GM21381 (cell line): ENCODE data around the gene GRPR.

Experiments used
- ATAC-seq: cut with Tn5 transposase; IDR thresholded peaks from one replicate; pipeline ENCODE4 v1.9.1; 2021; ENCODE audit warnings: mild to moderate bottlenecking, moderate library complexity; ENCODE audit not compliant: unreplicated experiment

The GRPR gene

GRCh38 chrX:16123222-16123786 is at the start of gene GRPR:
Gene GRPR, plus strand, starts transcription at chrX:16123565. Its CDS starts 389 bp downstream, at chrX:16123954.
- ATAC-seq = peak; percentile 52

- ATAC-seq = no peak
These were observed 48.3 kb upstream of the GRPR start for GRCh38 chrX:16075087-16075486.

GRCh38 chrX:16076834-16077233 is 46.5 kb upstream of the GRPR start:
- ATAC-seq = no peak

DNA sequence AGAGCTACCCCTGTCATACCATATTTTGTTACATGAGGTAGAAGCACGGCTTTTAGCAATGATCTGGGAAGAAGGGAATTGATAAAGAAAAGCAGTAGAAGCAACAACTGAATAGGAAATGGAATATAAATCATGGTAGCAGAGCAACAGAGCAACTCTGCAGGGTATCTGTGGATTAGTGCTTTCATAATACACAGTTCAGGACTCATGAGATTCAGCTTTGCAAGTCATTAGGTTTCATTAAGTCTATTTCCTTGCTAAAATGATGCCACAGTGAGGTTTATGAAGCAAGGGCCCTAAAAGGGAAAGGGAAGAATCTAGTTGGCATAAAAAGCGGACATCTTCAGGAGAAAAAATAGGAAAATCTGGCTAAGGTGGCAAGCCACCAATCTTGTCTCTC is 45.6 kb upstream of the GRPR start:
- ATAC-seq = no peak

- ATAC-seq = no peak
These were observed 42.0 kb upstream of the GRPR start for GRCh38 chrX:16081357-16081756.

DNA sequence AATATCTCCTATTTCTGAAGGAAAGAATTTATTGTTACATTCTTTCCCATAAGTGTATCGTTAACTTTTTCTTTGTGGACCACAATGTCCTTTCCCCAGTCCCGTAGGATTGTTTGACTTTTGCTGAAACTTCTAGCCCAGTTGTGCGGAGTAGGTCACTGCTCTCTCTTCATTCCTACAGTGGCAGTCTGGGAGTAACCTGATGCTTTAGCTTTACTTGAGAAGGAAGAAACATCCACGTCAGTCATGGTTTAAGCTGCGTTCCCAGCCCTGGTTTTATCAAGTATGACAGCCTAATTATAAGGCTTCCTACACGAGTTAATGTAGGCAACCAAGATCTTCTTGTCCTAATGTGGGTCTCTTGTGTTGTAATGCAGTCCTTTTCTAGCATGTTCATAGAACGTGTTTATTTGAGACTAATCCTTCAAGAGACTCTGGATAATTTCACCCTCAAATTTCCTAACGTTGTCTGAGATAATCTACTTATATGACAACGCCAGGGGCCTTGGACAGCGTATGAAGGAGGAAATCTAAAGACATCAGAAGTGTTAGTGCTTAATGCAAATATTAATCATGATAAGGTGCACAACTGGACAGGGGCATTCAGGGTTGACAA is 40.8 kb upstream of the GRPR start:
- ATAC-seq = no peak

DNA sequence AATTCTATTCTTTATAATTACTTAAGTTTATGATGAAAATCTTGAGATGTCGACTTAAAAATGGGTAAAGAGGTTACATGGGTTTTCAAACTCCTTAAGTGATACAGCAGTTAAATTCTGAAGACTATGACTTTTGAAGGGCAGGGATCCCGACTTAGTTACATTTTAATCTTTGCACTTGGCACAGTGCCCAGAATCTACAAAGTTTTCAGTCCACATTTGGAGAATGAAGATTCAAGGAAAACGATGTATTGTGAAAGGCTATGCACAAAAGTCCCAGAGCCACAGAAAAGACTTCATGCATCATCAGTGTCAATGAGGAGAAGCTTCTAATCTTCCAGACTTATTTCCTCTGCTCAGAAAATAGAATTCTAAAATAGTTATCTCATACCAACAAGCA is 36.3 kb upstream of the GRPR start:
- no peak for ATAC-seq

- ATAC-seq = no peak
These were observed 34.3 kb upstream of the GRPR start for GRCh38 chrX:16089086-16089485.

- no peak for ATAC-seq
These were observed 27.2 kb upstream of the GRPR start for GRCh38 chrX:16096141-16096540.

DNA sequence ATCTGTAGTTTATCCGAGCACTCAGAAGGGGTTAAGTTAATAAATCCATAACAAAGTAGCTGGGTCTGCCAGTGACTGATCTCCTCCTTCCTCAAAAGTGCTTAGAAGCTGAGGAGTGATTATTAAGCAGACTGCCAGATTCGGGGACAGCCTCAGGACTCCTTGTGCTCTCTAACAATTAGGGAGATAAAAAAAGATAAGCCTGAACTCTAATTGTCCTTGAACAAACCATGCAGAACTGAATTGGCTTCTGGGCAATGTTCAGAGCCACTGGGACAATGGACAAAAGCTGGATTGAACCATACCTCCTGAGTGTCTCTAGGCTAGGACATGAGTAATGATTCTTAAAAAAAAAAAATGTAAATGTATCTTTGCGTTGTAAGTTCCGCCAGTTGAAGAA is 22.7 kb upstream of the GRPR start:
- no peak for ATAC-seq

DNA sequence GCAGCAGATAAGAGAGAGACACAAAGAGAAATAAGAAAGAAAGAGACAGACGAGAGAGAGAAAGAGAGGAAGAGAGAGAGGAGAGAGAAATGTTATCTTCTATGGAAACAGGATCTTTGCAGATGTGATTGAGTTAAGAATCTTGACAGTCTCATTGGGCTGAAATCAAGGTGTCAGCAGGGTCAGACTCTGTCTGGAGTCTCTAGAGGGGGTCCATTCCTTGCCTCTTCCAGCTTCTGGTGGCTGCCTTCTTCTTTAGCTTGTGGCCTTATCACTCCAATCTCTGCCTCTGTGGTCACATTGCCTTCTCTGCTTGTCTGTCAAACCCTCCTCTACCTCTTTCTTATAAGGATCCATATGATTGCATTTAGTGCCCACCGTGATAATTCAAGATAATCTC is 21.8 kb upstream of the GRPR start:
- ATAC-seq = no peak

GRCh38 chrX:16103625-16104024 is 19.7 kb upstream of the GRPR start:
- no peak for ATAC-seq

DNA sequence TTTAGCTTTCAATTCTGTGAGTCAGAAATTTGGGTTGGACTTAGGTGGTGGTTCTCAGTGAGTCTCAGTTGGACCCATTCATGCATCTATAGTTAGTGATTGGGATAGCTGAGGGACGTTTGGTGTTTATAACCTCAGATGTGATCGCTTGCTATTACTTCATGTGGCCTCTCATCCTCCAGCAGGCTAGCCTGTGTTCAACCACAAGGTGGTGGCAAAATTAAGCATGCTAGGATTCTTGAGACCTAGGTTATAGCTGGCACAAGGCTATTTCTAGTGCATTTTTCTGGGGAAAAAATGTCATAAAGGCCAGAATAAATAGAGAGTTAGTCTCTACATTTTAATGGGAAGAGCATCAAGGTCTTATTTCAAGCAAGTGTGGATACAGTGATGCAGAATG is 10.9 kb upstream of the GRPR start:
- no peak for ATAC-seq

GRCh38 chrX:16113978-16114565 is 9.3 kb upstream of the GRPR start:
- ATAC-seq = no peak

GRCh38 chrX:16114611-16115010 is 8.8 kb upstream of the GRPR start:
- ATAC-seq = no peak

GRCh38 chrX:16119353-16120220 is 3.8 kb upstream of the GRPR start:
- peak; percentile 87 for ATAC-seq

DNA sequence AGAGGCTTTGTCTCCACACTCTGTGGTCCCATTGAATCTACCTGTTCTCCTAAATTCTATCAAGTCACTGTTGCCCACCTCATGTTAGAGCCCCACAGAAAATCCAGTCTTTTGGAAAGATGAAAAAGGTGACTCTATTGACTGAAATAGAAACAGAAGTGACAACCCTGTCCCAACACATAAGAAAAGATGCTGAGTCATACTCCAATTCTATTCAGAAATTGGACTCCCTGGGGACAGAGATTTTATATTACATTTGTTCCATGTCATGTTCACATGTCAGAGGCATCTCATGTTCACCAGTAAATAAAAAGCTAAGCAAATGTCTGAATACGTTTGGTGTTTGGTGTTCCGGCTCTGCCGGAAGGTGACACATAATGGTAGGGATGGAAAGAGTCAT is 2.9 kb upstream of the GRPR start:
- ATAC-seq = no peak

DNA sequence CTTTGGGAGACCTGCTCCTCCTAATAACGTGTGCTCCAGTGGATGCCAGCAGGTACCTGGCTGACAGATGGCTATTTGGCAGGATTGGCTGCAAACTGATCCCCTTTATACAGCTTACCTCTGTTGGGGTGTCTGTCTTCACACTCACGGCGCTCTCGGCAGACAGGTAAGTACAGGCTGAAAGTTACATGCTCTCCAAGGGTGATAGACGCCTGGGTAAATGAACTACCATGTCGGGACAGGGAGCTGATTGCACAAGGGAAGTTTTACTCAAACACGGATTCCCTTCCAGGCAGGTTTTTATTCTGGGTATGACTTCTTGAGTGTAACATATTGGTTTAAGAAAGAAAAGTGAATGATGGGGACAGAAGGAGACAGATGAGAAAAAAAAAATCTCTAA is 836 bp downstream of the GRPR start:
- no peak for ATAC-seq

- ATAC-seq = no peak
These were observed 2.3 kb downstream of the GRPR start for GRCh38 chrX:16125520-16126149.

GRCh38 chrX:16130707-16131106 is 7.3 kb downstream of the GRPR start:
- ATAC-seq = no peak

GRCh38 chrX:16134936-16135335 is 11.6 kb downstream of the GRPR start:
- no peak for ATAC-seq
